ENCODE measurements around the gene TMUB2. TPM values are rescaled to one million over a fixed set of nuclear protein-coding genes. Genes with fewer than 3 reads are reported as not detected.

TMUB2 gene
- polyA plus RNA-seq, 1 experiment, result 64.0 TPM

- no peaks in the 10 kb centered on the region for H3K27me3 ChIP-seq (ENCODE audit: control insufficient read depth, insufficient read depth, low read length)
- peak overlapping the region; percentile 99 for H3K4me3 ChIP-seq (ENCODE audit: low read depth, low read length)
- POLR2A ChIA-PET, result interaction anchor here (0.6 to 1.0 kb wide), 5 partner anchors 17 to 299 kb away, joined by 3 to 13 read pairs (median 4); partner anchors contain the start of gene ASB16
- H3K36me3 ChIP-seq (ENCODE audit: control insufficient read depth, insufficient read depth, low read length), result peaks cover 15% of the 10 kb centered on the region
- no peak for DNase-seq (ENCODE audit: low read depth)
- CTCF ChIA-PET, result interaction anchor here (1.1 to 2.0 kb wide), 5 partner anchors 19 to 144 kb away, joined by 3 to 9 read pairs (median 5); no protein-coding TSS in a partner anchor
- TF ChIP-seq CTCF (IDR thresholded peaks at IDR 0.05; ENCODE audit: insufficient read depth, low read depth, low read length), result no peak
These were observed 543 bp downstream of the TMUB2 start for GRCh38 chr17:44187131-44187899.

GRCh38 chr17:44188576-44189403, 2.0 kb downstream of the TMUB2 start:
- peaks cover 18% of the 10 kb centered on the region for H3K36me3 ChIP-seq (ENCODE audit: control insufficient read depth, insufficient read depth, low read length)
- H3K4me3 ChIP-seq (ENCODE audit: low read depth, low read length), result no peak overlapping the region
- DNase-seq (ENCODE audit: low read depth), result no peak
- TF ChIP-seq CTCF (IDR thresholded peaks at IDR 0.05; ENCODE audit: insufficient read depth, low read depth, low read length), result no peak
- H3K27me3 ChIP-seq (ENCODE audit: control insufficient read depth, insufficient read depth, low read length), result no peaks in the 10 kb centered on the region
- ChIA-PET CTCF (interaction anchor here (1.1 to 2.0 kb wide), 2 partner anchors 22 to 162 kb away, joined by 3 to 5 read pairs; no protein-coding TSS in a partner anchor), POLR2A (no interaction called here)

GRCh38 chr17:44190481-44190880, 3.7 kb downstream of the TMUB2 start:
- ChIA-PET POLR2A (no interaction called here), CTCF (no interaction called here)
- no peak for TF ChIP-seq CTCF (IDR thresholded peaks at IDR 0.05; ENCODE audit: insufficient read depth, low read depth, low read length)
- H3K27me3 ChIP-seq (ENCODE audit: control insufficient read depth, insufficient read depth, low read length), result no peaks in the 10 kb centered on the region
- no peak overlapping the region for H3K4me3 ChIP-seq (ENCODE audit: low read depth, low read length)
- no peak for DNase-seq (ENCODE audit: low read depth)
- H3K36me3 ChIP-seq (ENCODE audit: control insufficient read depth, insufficient read depth, low read length), result peaks cover 32% of the 10 kb centered on the region

GRCh38 chr17:44191369-44191768, 4.6 kb downstream of the TMUB2 start:
- ChIA-PET CTCF (interaction anchor here (1.3 kb wide), 1 partner anchor 19 kb away, joined by 4 read pairs; no protein-coding TSS in a partner anchor), POLR2A (no interaction called here)
- no peak for TF ChIP-seq CTCF (IDR thresholded peaks at IDR 0.05; ENCODE audit: insufficient read depth, low read depth, low read length)
- no peak for DNase-seq (ENCODE audit: low read depth)
- Histone ChIP-seq H3K36me3 (ENCODE audit: control insufficient read depth, insufficient read depth, low read length) (peaks cover 33% of the 10 kb centered on the region), H3K27me3 (ENCODE audit: control insufficient read depth, insufficient read depth, low read length) (no peaks in the 10 kb centered on the region), H3K4me3 (ENCODE audit: low read depth, low read length) (no peak overlapping the region)

GRCh38 chr17:44191941-44192496, 5.2 kb downstream of the TMUB2 start:
- no peak for TF ChIP-seq CTCF (IDR thresholded peaks at IDR 0.05; ENCODE audit: insufficient read depth, low read depth, low read length)
- no peak for DNase-seq (ENCODE audit: low read depth)
- Histone ChIP-seq H3K4me3 (ENCODE audit: low read depth, low read length) (no peak overlapping the region), H3K36me3 (ENCODE audit: control insufficient read depth, insufficient read depth, low read length) (peaks cover 37% of the 10 kb centered on the region), H3K27me3 (ENCODE audit: control insufficient read depth, insufficient read depth, low read length) (no peaks in the 10 kb centered on the region)
- ChIA-PET CTCF (interaction anchor here (1.3 kb wide), 1 partner anchor 18 kb away, joined by 4 read pairs; no protein-coding TSS in a partner anchor), POLR2A (no interaction called here)

Data from BJ (cell line).